Panc1 (cell line): ENCODE results near the gene ARFGEF3.

Experiments
- POLR2AphosphoS5 ChIP-seq: IDR thresholded peaks from 2 replicates; pipeline ENCODE4 v1.6.1; 2012; ENCODE audit warnings: mild to moderate bottlenecking, low read depth, low read length, moderate library complexity
- SIN3A ChIP-seq: IDR thresholded peaks from 2 replicates; pipeline ENCODE4 v1.6.1; 2012; ENCODE audit warnings: low read depth, mild to moderate bottlenecking, low read length, moderate library complexity, borderline replicate concordance; ENCODE audit not compliant: insufficient read depth
- TCF7L2 ChIP-seq: IDR thresholded peaks from 2 replicates; pipeline ENCODE4 v1.6.1; 2011; ENCODE audit warnings: mild to moderate bottlenecking, low read depth, low read length, inconsistent platforms
- TF ChIP-seq, protein P1 (sequence below): fragments of 450-650 bp; IDR thresholded peaks from 2 replicates; pipeline ENCODE4 v1.5.1; 2017; ENCODE audit warnings: mild to moderate bottlenecking
- TF ChIP-seq, protein P2 (sequence below), 2 experiments: IDR thresholded peaks; 2 replicates each; pipeline ENCODE4 v1.6.1; 2011 to 2012; ENCODE audit warnings: low read depth in 2 of 2, control low read depth in 1 of 2, low read length in 1 of 2, mild to moderate bottlenecking in 1 of 2, moderate library complexity in 1 of 2; ENCODE audit not compliant: insufficient read depth in 1 of 2

DNA sequence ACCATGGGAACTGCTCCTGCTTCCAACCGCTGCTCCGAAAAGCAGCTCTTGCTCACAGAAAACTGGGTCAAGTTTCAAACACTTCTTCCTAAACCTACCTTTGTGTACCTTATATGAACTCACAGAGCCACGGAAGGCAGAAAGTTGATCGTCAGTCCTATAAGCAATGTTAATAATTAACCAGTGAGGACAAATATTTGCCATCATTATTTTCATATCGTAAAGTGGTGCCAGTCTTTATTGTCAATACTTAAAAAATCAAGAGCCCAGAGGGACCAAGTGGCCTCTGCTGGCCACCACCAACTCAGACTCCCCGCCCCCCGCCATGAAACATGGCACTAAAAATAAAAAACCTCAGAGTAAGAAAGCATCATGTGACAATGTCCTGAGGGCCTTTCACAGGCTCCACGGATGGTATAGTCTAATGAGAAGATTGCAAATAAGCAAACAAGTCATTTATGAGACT lies 65.6 kb downstream of the ARFGEF3 start:
- TF ChIP-seq POLR2AphosphoS5 (no peak), TCF7L2 (no peak), SIN3A (no peak)
- TF ChIP-seq, protein P1, sequence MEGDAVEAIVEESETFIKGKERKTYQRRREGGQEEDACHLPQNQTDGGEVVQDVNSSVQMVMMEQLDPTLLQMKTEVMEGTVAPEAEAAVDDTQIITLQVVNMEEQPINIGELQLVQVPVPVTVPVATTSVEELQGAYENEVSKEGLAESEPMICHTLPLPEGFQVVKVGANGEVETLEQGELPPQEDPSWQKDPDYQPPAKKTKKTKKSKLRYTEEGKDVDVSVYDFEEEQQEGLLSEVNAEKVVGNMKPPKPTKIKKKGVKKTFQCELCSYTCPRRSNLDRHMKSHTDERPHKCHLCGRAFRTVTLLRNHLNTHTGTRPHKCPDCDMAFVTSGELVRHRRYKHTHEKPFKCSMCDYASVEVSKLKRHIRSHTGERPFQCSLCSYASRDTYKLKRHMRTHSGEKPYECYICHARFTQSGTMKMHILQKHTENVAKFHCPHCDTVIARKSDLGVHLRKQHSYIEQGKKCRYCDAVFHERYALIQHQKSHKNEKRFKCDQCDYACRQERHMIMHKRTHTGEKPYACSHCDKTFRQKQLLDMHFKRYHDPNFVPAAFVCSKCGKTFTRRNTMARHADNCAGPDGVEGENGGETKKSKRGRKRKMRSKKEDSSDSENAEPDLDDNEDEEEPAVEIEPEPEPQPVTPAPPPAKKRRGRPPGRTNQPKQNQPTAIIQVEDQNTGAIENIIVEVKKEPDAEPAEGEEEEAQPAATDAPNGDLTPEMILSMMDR: no peak
- TF ChIP-seq, protein P2, sequence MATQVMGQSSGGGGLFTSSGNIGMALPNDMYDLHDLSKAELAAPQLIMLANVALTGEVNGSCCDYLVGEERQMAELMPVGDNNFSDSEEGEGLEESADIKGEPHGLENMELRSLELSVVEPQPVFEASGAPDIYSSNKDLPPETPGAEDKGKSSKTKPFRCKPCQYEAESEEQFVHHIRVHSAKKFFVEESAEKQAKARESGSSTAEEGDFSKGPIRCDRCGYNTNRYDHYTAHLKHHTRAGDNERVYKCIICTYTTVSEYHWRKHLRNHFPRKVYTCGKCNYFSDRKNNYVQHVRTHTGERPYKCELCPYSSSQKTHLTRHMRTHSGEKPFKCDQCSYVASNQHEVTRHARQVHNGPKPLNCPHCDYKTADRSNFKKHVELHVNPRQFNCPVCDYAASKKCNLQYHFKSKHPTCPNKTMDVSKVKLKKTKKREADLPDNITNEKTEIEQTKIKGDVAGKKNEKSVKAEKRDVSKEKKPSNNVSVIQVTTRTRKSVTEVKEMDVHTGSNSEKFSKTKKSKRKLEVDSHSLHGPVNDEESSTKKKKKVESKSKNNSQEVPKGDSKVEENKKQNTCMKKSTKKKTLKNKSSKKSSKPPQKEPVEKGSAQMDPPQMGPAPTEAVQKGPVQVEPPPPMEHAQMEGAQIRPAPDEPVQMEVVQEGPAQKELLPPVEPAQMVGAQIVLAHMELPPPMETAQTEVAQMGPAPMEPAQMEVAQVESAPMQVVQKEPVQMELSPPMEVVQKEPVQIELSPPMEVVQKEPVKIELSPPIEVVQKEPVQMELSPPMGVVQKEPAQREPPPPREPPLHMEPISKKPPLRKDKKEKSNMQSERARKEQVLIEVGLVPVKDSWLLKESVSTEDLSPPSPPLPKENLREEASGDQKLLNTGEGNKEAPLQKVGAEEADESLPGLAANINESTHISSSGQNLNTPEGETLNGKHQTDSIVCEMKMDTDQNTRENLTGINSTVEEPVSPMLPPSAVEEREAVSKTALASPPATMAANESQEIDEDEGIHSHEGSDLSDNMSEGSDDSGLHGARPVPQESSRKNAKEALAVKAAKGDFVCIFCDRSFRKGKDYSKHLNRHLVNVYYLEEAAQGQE (IDR thresholded peaks at IDR 0.05; ENCODE audit: insufficient read depth in 1 of 2, low read depth in 2 of 2, low read length in 1 of 2): no peak
